Activated gamma-delta T cell (primary cell): ENCODE results near the gene LRRC45.
"Not testable (repeated sequence)": the region's sequence is repeated elsewhere in the genome, so short reads cannot be mapped to it uniquely, and the experiment has no call there.

Source experiments
- DNase-seq: peaks from one replicate; lab custom pipeline; 2025; lab: John Stamatoyannopoulos, UW
- total RNA-seq, 2 donors: gene quantifications; one replicate each; lab custom pipeline; 2026; lab: John Stamatoyannopoulos, UW

Gene LRRC45
- 41.9 to 42.2 reads per million in 2 donors for total RNA-seq

- DNase-seq, result peak; percentile 99
These were observed at the start of gene LRRC45 for GRCh38 chr17:82022981-82023446. TSS of gene LRRC45 (plus strand) at chr17:82023305. CDS start at chr17:82023644, 339 bp downstream.

- DNase-seq, result no peak
These were observed 49.7 kb upstream of the LRRC45 start for GRCh38 chr17:81973432-81973831.

- DNase-seq, result no peak
These were observed 46.5 kb upstream of the LRRC45 start for GRCh38 chr17:81976332-81977210.

GRCh38 chr17:81977211-81977808, 45.8 kb upstream of the LRRC45 start, which contains the start of gene ASPSCR1:
TSS of gene ASPSCR1 (plus strand) at chr17:81977629. CDS start at chr17:81977647, 18 bp downstream.
- DNase-seq, result peak; percentile 90

GRCh38 chr17:81978524-81979298, 44.4 kb upstream of the LRRC45 start:
- DNase-seq, result no peak

- DNase-seq, result no peak
These were observed 43.0 kb upstream of the LRRC45 start for GRCh38 chr17:81980122-81980521.

GRCh38 chr17:81980707-81981343, 42.3 kb upstream of the LRRC45 start:
- no peak for DNase-seq

GRCh38 chr17:81981511-81981910, 41.6 kb upstream of the LRRC45 start:
- not testable (repeated sequence) for DNase-seq

GRCh38 chr17:81983011-81983638, 40.0 kb upstream of the LRRC45 start:
- no peak for DNase-seq

- DNase-seq, result no peak
These were observed 39.3 kb upstream of the LRRC45 start for GRCh38 chr17:81983639-81984373.

- no peak for DNase-seq
These were observed 38.2 kb upstream of the LRRC45 start for GRCh38 chr17:81984773-81985410.

GRCh38 chr17:81986606-81987005, 36.5 kb upstream of the LRRC45 start:
- DNase-seq, result no peak

- DNase-seq, result no peak
These were observed 35.8 kb upstream of the LRRC45 start for GRCh38 chr17:81987161-81987770.

GRCh38 chr17:81990836-81991683, 32.0 kb upstream of the LRRC45 start:
- DNase-seq, result no peak

GRCh38 chr17:81991684-81992305, 31.3 kb upstream of the LRRC45 start:
- no peak for DNase-seq

- DNase-seq, result no peak
These were observed 30.6 kb upstream of the LRRC45 start for GRCh38 chr17:81992306-81993102.
